ENCODE measurements around the gene LEPR.
A peak's percentile ranks its signal among the peaks of the same experiment; 100 is the strongest.

DNA sequence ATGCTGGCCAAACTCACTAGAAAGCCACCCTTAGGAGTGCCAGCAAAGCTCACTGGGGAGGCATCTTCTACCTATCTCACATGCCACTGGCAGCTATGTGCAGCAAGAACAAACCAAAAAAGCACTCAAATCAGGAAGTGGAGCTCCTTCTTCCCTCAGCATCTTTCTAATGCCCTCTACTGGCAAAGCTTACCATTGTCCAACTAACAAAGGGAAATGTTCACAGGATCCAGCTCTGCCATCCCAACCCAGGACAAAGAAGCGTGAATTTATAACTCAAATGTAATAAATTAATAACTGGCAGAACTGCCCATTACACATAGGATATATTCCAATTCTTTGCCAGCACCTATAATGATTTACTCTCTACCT lies 38.9 kb downstream of the LEPR start:
- TF ChIP-seq, protein P1, sequence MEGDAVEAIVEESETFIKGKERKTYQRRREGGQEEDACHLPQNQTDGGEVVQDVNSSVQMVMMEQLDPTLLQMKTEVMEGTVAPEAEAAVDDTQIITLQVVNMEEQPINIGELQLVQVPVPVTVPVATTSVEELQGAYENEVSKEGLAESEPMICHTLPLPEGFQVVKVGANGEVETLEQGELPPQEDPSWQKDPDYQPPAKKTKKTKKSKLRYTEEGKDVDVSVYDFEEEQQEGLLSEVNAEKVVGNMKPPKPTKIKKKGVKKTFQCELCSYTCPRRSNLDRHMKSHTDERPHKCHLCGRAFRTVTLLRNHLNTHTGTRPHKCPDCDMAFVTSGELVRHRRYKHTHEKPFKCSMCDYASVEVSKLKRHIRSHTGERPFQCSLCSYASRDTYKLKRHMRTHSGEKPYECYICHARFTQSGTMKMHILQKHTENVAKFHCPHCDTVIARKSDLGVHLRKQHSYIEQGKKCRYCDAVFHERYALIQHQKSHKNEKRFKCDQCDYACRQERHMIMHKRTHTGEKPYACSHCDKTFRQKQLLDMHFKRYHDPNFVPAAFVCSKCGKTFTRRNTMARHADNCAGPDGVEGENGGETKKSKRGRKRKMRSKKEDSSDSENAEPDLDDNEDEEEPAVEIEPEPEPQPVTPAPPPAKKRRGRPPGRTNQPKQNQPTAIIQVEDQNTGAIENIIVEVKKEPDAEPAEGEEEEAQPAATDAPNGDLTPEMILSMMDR (IDR thresholded peaks at IDR 0.05): peak in 3 of 6 experiments; percentile 23 to 51 (median 26)
- no peak for TF ChIP-seq POLR2A (IDR thresholded peaks at IDR 0.05)

Measured in esophagus squamous epithelium (tissue), 4 donors.